ENCODE results near the gene ITGA1. TPM values are rescaled to one million over a fixed set of nuclear protein-coding genes. Genes with fewer than 3 reads are reported as not detected.

ITGA1 gene
- total RNA-seq, 1 experiment from 2014 or later, result 20.2 TPM

- peak; percentile 95 for DNase-seq
- Mint-ChIP-seq H3K4me3 (ENCODE audit: low read depth, unreplicated experiment) (peak overlapping the region; percentile 77), H3K27ac (ENCODE audit: unreplicated experiment) (peak overlapping the region; percentile 71), H3K9me3 (ENCODE audit: low read depth, unreplicated experiment) (no peaks in the 10 kb centered on the region), H3K27me3 (ENCODE audit: unreplicated experiment) (no peaks in the 10 kb centered on the region), H3K4me1 (ENCODE audit: low read depth, unreplicated experiment) (peaks cover 34% of the 10 kb centered on the region), H3K36me3 (ENCODE audit: insufficient read depth, unreplicated experiment) (peaks cover 55% of the 10 kb centered on the region)
- BruUV-seq (replicated peaks), result no TSS peak
- CTCF ChIA-PET, result interaction anchor here (0.5 to 1.6 kb wide), 8 partner anchors 8 to 115 kb away, joined by 3 to 9 read pairs (median 4); partner anchors contain the start of genes ITGA1 and PELO
- TF ChIP-seq, protein P1, sequence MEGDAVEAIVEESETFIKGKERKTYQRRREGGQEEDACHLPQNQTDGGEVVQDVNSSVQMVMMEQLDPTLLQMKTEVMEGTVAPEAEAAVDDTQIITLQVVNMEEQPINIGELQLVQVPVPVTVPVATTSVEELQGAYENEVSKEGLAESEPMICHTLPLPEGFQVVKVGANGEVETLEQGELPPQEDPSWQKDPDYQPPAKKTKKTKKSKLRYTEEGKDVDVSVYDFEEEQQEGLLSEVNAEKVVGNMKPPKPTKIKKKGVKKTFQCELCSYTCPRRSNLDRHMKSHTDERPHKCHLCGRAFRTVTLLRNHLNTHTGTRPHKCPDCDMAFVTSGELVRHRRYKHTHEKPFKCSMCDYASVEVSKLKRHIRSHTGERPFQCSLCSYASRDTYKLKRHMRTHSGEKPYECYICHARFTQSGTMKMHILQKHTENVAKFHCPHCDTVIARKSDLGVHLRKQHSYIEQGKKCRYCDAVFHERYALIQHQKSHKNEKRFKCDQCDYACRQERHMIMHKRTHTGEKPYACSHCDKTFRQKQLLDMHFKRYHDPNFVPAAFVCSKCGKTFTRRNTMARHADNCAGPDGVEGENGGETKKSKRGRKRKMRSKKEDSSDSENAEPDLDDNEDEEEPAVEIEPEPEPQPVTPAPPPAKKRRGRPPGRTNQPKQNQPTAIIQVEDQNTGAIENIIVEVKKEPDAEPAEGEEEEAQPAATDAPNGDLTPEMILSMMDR (IDR thresholded peaks at IDR 0.05; ENCODE audit: unreplicated experiment), result no peak
- intact Hi-C loops (cut with micrococcal nuclease; ENCODE audit: unreplicated experiment), result loop anchor here (2.0 kb wide), 1 partner anchor 115 kb away; no protein-coding TSS in a partner anchor
Observed at GRCh38 chr5:52799983-52800393, 12.3 kb downstream of the ITGA1 start.

DNA sequence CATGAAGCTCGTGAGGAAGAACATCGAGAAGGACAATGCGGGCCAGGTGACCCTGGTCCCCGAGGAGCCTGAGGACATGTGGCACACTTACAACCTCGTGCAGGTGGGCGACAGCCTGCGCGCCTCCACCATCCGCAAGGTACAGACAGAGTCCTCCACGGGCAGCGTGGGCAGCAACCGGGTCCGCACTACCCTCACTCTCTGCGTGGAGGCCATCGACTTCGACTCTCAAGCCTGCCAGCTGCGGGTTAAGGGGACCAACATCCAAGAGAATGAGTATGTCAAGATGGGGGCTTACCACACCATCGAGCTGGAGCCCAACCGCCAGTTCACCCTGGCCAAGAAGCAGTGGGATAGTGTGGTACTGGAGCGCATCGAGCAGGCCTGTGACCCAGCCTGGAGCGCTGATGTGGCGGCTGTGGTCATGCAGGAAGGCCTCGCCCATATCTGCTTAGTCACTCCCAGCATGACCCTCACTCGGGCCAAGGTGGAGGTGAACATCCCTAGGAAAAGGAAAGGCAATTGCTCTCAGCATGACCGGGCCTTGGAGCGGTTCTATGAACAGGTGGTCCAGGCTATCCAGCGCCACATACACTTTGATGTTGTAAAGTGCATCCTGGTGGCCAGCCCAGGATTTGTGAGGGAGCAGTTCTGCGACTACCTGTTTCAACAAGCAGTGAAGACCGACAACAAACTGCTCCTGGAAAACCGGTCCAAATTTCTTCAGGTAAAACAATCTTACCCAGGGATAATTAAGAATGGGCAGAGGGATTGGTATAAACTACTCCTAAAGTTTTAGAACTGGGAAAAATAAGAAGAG, 12.9 kb downstream of the ITGA1 start:
- intact Hi-C loops (cut with micrococcal nuclease; ENCODE audit: unreplicated experiment), result loop anchor here (2.0 kb wide), 1 partner anchor 114 kb away; no protein-coding TSS in a partner anchor
- BruUV-seq (replicated peaks), result TSS peak; percentile 44

GRCh38 chr5:52801329-52801728, 13.6 kb downstream of the ITGA1 start:
- Mint-ChIP-seq H3K9me3 (ENCODE audit: low read depth, unreplicated experiment) (no peaks in the 10 kb centered on the region), H3K27ac (ENCODE audit: unreplicated experiment) (peak overlapping the region; percentile 71), H3K36me3 (ENCODE audit: insufficient read depth, unreplicated experiment) (peaks cover 60% of the 10 kb centered on the region), H3K4me3 (ENCODE audit: low read depth, unreplicated experiment) (peak overlapping the region; percentile 77), H3K27me3 (ENCODE audit: unreplicated experiment) (no peaks in the 10 kb centered on the region), H3K4me1 (ENCODE audit: low read depth, unreplicated experiment) (peaks cover 45% of the 10 kb centered on the region)
- DNase-seq, result no peak
- TF ChIP-seq, protein P1 (IDR thresholded peaks at IDR 0.05; ENCODE audit: unreplicated experiment), result no peak
- CTCF ChIA-PET, result interaction anchor here (0.6 to 0.7 kb wide), 2 partner anchors 101 to 184 kb away, joined by 3 to 7 read pairs; no protein-coding TSS in a partner anchor
- intact Hi-C loops (cut with micrococcal nuclease; ENCODE audit: unreplicated experiment), result loop anchor here (2.0 kb wide), 1 partner anchor 113 kb away; no protein-coding TSS in a partner anchor
- BruUV-seq (replicated peaks), result TSS peak; percentile 62

More for the DNA sequence above, 12.9 kb downstream of the ITGA1 start:
- peak; percentile 64 for DNase-seq
- TF ChIP-seq, protein P1 (IDR thresholded peaks at IDR 0.05; ENCODE audit: unreplicated experiment), result no peak
- Mint-ChIP-seq H3K4me3 (ENCODE audit: low read depth, unreplicated experiment) (peak overlapping the region; percentile 77), H3K27me3 (ENCODE audit: unreplicated experiment) (no peaks in the 10 kb centered on the region), H3K27ac (ENCODE audit: unreplicated experiment) (peak overlapping the region; percentile 71), H3K36me3 (ENCODE audit: insufficient read depth, unreplicated experiment) (peaks cover 60% of the 10 kb centered on the region), H3K9me3 (ENCODE audit: low read depth, unreplicated experiment) (no peaks in the 10 kb centered on the region), H3K4me1 (ENCODE audit: low read depth, unreplicated experiment) (peaks cover 40% of the 10 kb centered on the region)
- CTCF ChIA-PET, result interaction anchor here (0.5 to 1.6 kb wide), 6 partner anchors 9 to 115 kb away, joined by 3 to 8 read pairs (median 4); partner anchors contain the start of genes ITGA1 and PELO

DNA sequence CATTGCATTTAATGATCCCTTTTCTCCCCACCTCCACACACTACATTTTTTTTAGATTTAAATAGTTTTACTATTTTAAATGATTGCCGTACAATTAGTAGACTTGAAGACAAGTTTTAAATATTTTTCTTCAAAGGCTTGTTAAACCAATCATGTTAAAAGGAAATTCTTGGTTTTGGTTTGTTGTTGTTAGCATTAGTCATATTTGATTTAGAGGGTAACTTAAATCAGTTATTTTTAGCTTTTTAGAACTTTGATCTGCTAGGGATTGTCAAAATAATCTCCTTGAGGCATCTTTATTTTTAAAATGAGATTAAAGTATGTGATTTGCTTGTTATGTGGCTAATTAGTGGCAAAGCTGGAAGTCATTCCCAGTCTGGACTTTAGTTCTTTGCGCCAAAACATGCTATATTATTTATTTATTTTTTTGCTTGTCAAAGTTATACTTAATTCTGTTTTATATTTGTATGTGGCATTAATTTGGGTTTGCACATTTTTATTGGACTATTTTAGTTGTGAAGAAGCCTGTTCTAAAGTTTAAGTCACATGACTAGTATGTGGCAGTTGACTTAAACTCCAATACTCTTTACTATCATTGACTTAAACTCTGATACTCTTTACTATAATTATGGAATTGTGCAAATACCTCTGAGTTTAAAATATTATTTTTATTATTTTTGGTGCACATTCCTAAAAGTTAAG, 14.7 kb downstream of the ITGA1 start:
- Mint-ChIP-seq H3K27ac (ENCODE audit: unreplicated experiment) (no peak overlapping the region), H3K9me3 (ENCODE audit: low read depth, unreplicated experiment) (no peaks in the 10 kb centered on the region), H3K36me3 (ENCODE audit: insufficient read depth, unreplicated experiment) (peaks cover 60% of the 10 kb centered on the region), H3K4me1 (ENCODE audit: low read depth, unreplicated experiment) (peaks cover 44% of the 10 kb centered on the region), H3K4me3 (ENCODE audit: low read depth, unreplicated experiment) (peak overlapping the region; percentile 77), H3K27me3 (ENCODE audit: unreplicated experiment) (no peaks in the 10 kb centered on the region)
- CTCF ChIA-PET, result no interaction called here
- BruUV-seq (replicated peaks), result no TSS peak
- intact Hi-C loops (cut with micrococcal nuclease; ENCODE audit: unreplicated experiment), result no loop called here
- no peak for DNase-seq
- TF ChIP-seq, protein P1 (IDR thresholded peaks at IDR 0.05; ENCODE audit: unreplicated experiment), result no peak

Measured in Calu3 (cell line).